ENCODE results near the gene VAT1L. TPM values are rescaled to one million over a fixed set of nuclear protein-coding genes. Genes with fewer than 3 reads are reported as not detected.

The VAT1L gene
- total RNA-seq, 4 donors from 2014 or later = 0.53 to 2.5 (median 0.92) TPM

- no peak overlapping the region for H3K27ac ChIP-seq
- no peaks in the 10 kb centered on the region for H3K27me3 ChIP-seq
- no peaks in the 10 kb centered on the region for H3K4me1 ChIP-seq
- no peaks in the 10 kb centered on the region for H3K36me3 ChIP-seq
- no peak overlapping the region for H3K4me3 ChIP-seq
- TF ChIP-seq POLR2A (IDR thresholded peaks at IDR 0.05) = no peak
- TF ChIP-seq, protein P1, sequence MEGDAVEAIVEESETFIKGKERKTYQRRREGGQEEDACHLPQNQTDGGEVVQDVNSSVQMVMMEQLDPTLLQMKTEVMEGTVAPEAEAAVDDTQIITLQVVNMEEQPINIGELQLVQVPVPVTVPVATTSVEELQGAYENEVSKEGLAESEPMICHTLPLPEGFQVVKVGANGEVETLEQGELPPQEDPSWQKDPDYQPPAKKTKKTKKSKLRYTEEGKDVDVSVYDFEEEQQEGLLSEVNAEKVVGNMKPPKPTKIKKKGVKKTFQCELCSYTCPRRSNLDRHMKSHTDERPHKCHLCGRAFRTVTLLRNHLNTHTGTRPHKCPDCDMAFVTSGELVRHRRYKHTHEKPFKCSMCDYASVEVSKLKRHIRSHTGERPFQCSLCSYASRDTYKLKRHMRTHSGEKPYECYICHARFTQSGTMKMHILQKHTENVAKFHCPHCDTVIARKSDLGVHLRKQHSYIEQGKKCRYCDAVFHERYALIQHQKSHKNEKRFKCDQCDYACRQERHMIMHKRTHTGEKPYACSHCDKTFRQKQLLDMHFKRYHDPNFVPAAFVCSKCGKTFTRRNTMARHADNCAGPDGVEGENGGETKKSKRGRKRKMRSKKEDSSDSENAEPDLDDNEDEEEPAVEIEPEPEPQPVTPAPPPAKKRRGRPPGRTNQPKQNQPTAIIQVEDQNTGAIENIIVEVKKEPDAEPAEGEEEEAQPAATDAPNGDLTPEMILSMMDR (IDR thresholded peaks at IDR 0.05) = no peak
- no peaks in the 10 kb centered on the region for H3K9me3 ChIP-seq
- DNase-seq = no peak
Measured at GRCh38 chr16:77905374-77905920, 117.1 kb downstream of the VAT1L start.

DNA sequence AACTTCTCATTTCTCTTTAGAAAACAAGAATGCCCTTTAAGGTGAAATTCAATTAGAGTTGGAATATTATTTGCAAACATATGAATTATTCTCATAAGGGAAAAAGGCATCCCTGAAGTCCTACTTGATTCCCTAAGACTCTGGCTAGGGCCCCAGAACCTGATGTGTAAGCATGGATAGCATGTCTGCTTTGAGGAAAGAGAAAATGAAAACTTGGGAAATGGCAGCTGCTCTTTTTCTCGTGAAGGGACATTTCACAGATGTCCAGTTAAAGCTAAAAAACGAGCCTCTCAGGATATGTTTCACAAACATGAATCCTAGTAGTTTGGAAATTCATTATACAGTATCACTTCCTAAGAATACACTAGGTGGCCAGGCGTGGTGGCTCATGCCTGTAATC is 121.7 kb downstream of the VAT1L start:
- TF ChIP-seq POLR2A (IDR thresholded peaks at IDR 0.05) = no peak
- TF ChIP-seq, protein P1 (IDR thresholded peaks at IDR 0.05) = no peak
- DNase-seq = no peak
- H3K27me3 ChIP-seq = no peaks in the 10 kb centered on the region
- no peaks in the 10 kb centered on the region for H3K36me3 ChIP-seq
- H3K4me3 ChIP-seq = no peak overlapping the region
- no peaks in the 10 kb centered on the region for H3K9me3 ChIP-seq
- H3K27ac ChIP-seq = no peak overlapping the region
- no peaks in the 10 kb centered on the region for H3K4me1 ChIP-seq

DNA sequence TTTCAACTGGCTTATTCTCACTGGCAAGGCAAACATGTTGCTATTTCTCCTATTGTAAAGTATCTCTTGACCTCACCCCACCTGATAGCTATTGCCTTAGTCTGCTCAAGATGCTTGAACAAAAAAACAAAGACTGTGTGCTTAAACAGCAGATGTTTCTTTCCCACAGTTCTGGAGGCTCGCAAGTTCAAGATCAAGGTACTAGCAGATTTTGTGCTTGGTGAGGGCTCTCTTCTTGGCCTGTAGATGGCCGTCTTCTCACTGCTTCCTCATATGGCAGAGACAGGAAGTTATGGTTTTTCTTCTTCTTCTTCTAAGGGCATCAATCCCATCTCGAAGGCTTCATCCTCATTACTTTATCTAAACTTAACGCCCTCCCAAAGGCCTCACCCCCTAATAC is 124.3 kb downstream of the VAT1L start:
- no peaks in the 10 kb centered on the region for H3K9me3 ChIP-seq
- no peak overlapping the region for H3K27ac ChIP-seq
- DNase-seq = no peak
- H3K36me3 ChIP-seq = no peaks in the 10 kb centered on the region
- no peak overlapping the region for H3K4me3 ChIP-seq
- H3K27me3 ChIP-seq = no peaks in the 10 kb centered on the region
- no peak for TF ChIP-seq POLR2A (IDR thresholded peaks at IDR 0.05)
- TF ChIP-seq, protein P1 (IDR thresholded peaks at IDR 0.05) = no peak
- H3K4me1 ChIP-seq = no peaks in the 10 kb centered on the region

GRCh38 chr16:77913738-77914253 is 125.4 kb downstream of the VAT1L start:
- Histone ChIP-seq H3K27ac (no peak overlapping the region), H3K9me3 (no peaks in the 10 kb centered on the region), H3K4me3 (no peak overlapping the region), H3K36me3 (no peaks in the 10 kb centered on the region), H3K27me3 (no peaks in the 10 kb centered on the region), H3K4me1 (no peaks in the 10 kb centered on the region)
- TF ChIP-seq, protein P1 (IDR thresholded peaks at IDR 0.05) = no peak
- no peak for TF ChIP-seq POLR2A (IDR thresholded peaks at IDR 0.05)
- no peak for DNase-seq

DNA sequence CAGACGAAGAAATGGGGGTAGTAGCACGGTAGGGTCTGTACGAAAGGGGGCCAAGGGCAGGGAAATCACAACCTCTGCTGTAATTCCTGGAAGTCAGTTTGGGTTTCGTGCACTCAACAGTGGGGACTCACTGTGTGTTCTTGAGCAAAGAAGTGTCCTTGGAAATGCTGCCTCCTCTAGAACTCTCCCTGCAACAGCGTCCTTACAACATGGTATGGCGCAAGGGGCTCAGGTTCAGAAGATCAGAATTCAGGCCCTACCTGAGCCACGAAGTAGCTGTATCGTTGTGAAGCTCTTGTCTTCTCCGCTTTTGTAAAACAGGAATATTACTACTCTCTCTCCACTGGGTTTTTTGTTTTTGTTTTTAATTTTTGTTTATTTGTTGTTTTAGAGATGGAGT is 127.7 kb downstream of the VAT1L start:
- Histone ChIP-seq H3K9me3 (no peaks in the 10 kb centered on the region), H3K36me3 (no peaks in the 10 kb centered on the region), H3K4me1 (no peaks in the 10 kb centered on the region), H3K27ac (no peak overlapping the region), H3K27me3 (no peaks in the 10 kb centered on the region), H3K4me3 (no peak overlapping the region)
- no peak for DNase-seq
- TF ChIP-seq, protein P1 (IDR thresholded peaks at IDR 0.05) = no peak
- no peak for TF ChIP-seq POLR2A (IDR thresholded peaks at IDR 0.05)

GRCh38 chr16:77917971-77918370 is 129.6 kb downstream of the VAT1L start:
- TF ChIP-seq POLR2A (IDR thresholded peaks at IDR 0.05) = no peak
- TF ChIP-seq, protein P1 (IDR thresholded peaks at IDR 0.05) = no peak
- no peaks in the 10 kb centered on the region for H3K27me3 ChIP-seq
- H3K4me1 ChIP-seq = no peaks in the 10 kb centered on the region
- no peak overlapping the region for H3K4me3 ChIP-seq
- H3K36me3 ChIP-seq = no peaks in the 10 kb centered on the region
- no peaks in the 10 kb centered on the region for H3K9me3 ChIP-seq
- H3K27ac ChIP-seq = peak overlapping the region in 1 of 4 donors; percentile 25
- DNase-seq = no peak

All from Peyer's patch (tissue), 4 donors.